PC-9 (cell line): Measurements from ENCODE around the gene KLC4. TPM values are rescaled to one million over a fixed set of nuclear protein-coding genes. Genes with fewer than 3 reads are reported as not detected.

Source experiments
- BruUV-seq: library from RNA; stranded (reverse); fragments of 400-500 nt; replicated peaks from 2 replicates; lab custom pipeline; 2021; lab: Mats Ljungman, UMichigan
- CTCF ChIA-PET: fragments of 300-600 bp; sonication (Branson Sonifier 250); formaldehyde crosslinking; loops from one replicate; lab custom pipeline; 2022; ENCODE audit warnings: antibody characterized with exemption; lab: Charles Lee
- POLR2A ChIA-PET: fragments of 300-600 bp; sonication (Branson Sonifier 250); formaldehyde crosslinking; loops from one replicate; lab custom pipeline; 2022; ENCODE audit warnings: antibody characterized with exemption; ENCODE audit not compliant: unreplicated experiment; lab: Charles Lee
- DNase-seq, 2 experiments: peaks; one replicate each; pipeline versions ENCODE4 v3.0.0 to v3.0.0-alpha.2; 2015 to 2022; ENCODE audit warnings: mixed read lengths in 1 of 2
- H2AFZ ChIP-seq: fragments of 200-600 bp; sonication (generic); 2 replicates; pipeline ENCODE4 v1.8.1; 2017; ENCODE audit warnings: antibody characterized with exemption
- H3F3A ChIP-seq: fragments of 200-600 bp; sonication (generic); 2 replicates; pipeline ENCODE4 v1.8.1; 2017; ENCODE audit warnings: antibody characterized with exemption, mild to moderate bottlenecking, low read depth; ENCODE audit not compliant: insufficient read depth
- H3K27ac ChIP-seq: fragments of 200-600 bp; sonication (generic); 2 replicates; pipeline ENCODE4 v1.6.1; 2016; ENCODE audit warnings: mixed run types
- H3K27me3 ChIP-seq: fragments of 200-600 bp; sonication (generic); 2 replicates; pipeline ENCODE4 v1.6.1; 2016; ENCODE audit warnings: low read depth, mixed run types; ENCODE audit not compliant: insufficient read depth
- H3K36me3 ChIP-seq: fragments of 200-600 bp; sonication (generic); 2 replicates; pipeline ENCODE4 v1.6.1; 2016; ENCODE audit warnings: low read depth, mixed run types
- H3K4me1 ChIP-seq: fragments of 200-600 bp; sonication (generic); replicated peaks from 2 replicates; pipeline ENCODE4 v1.6.1; 2016; ENCODE audit warnings: mixed run types; ENCODE audit not compliant: insufficient read depth
- H3K4me2 ChIP-seq: fragments of 200-600 bp; sonication (generic); 2 replicates; pipeline ENCODE4 v1.6.1; 2017; ENCODE audit warnings: mixed run types
- H3K4me3 ChIP-seq: fragments of 200-600 bp; sonication (generic); 2 replicates; pipeline ENCODE4 v1.6.1; 2016; ENCODE audit warnings: mixed run types
- H3K79me2 ChIP-seq: fragments of 200-600 bp; sonication (generic); 2 replicates; pipeline ENCODE4 v1.6.1; 2017; ENCODE audit warnings: low read depth, mixed run types
- H3K9me2 ChIP-seq: fragments of 200-600 bp; sonication (generic); 2 replicates; pipeline ENCODE4 v1.8.1; 2017; ENCODE audit warnings: mild to moderate bottlenecking; ENCODE audit not compliant: insufficient read depth
- H3K9me3 ChIP-seq: fragments of 200-600 bp; sonication (generic); 2 replicates; pipeline ENCODE4 v1.8.1; 2016; ENCODE audit warnings: low read depth; ENCODE audit not compliant: insufficient read depth
- H4K20me1 ChIP-seq: fragments of 200-600 bp; sonication (generic); 2 replicates; pipeline ENCODE4 v1.8.1; 2017; ENCODE audit not compliant: insufficient read depth
- CTCF ChIP-seq: fragments of 200-600 bp; sonication (generic); conservative IDR thresholded peaks from 2 replicates; pipeline ENCODE4 v1.6.1; 2017; ENCODE audit warnings: mixed run types, antibody characterized with exemption, mild to moderate bottlenecking, moderate library complexity
- EZH2 ChIP-seq: fragments of 200-600 bp; sonication (generic); IDR thresholded peaks from 2 replicates; pipeline ENCODE4 v1.8.0; 2017; ENCODE audit warnings: antibody characterized with exemption, low read depth
- intact Hi-C: fragments of 100-400 bp; cut with micrococcal nuclease; formaldehyde crosslinking; loops from one replicate; pipeline ENCODE4 v1.10.0; 2022; ENCODE audit not compliant: unreplicated experiment
- total RNA-seq: library from RNA; stranded (reverse); gene quantifications from 2 replicates; pipeline ENCODE4 v1.2.3, GENCODE V29; 2021

The KLC4 gene
- total RNA-seq, 1 experiment from 2014 or later, result 46.2 TPM

DNA sequence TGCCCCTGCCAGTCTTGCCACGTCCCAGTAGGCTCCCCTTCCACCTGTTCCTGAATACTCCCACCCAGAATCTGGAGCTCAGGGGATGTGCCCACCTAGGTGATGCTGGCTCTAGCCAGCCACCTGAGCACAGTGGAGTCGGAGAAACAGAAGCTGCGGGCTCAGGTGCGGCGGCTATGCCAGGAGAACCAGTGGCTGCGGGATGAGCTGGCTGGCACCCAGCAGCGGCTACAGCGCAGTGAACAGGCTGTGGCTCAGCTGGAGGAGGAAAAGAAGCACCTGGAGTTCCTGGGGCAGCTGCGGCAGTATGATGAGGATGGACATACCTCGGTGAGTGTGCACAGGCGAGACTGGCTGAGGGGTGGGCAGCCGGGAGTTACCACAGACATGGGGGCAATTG is 3.4 kb downstream of the KLC4 start:
- Histone ChIP-seq H3K27ac (no peak overlapping the region), H3F3A (peaks cover 12% of the 10 kb centered on the region; the same call in 1 of the 2 replicates), H2AFZ (no peak overlapping the region), H3K4me3 (no peak overlapping the region), H3K9me3 (no peaks in the 10 kb centered on the region), H3K36me3 (no peaks in the 10 kb centered on the region; the same call in 1 of the 2 replicates), H3K9me2 (no peaks in the 10 kb centered on the region), H3K27me3 (no peaks in the 10 kb centered on the region), H3K4me1 (peaks cover 22% of the 10 kb centered on the region), H4K20me1 (no peaks in the 10 kb centered on the region), H3K79me2 (peaks cover 24% of the 10 kb centered on the region), H3K4me2 (no peak overlapping the region)
- POLR2A ChIA-PET, result interaction anchor here (0.6 kb wide), 1 partner anchor 49 kb away, joined by 4 read pairs; no protein-coding TSS in a partner anchor
- no TSS peak for BruUV-seq
- TF ChIP-seq EZH2 (no peak), CTCF (no peak)
- CTCF ChIA-PET, result interaction anchor here (0.7 kb wide), 1 partner anchor 60 kb away, joined by 4 read pairs; no protein-coding TSS in a partner anchor
- DNase-seq, result no peak
- intact Hi-C loops, result no loop called here

- no TSS peak for BruUV-seq
- POLR2A ChIA-PET, result no interaction called here
- TF ChIP-seq CTCF (peak; percentile 81), EZH2 (no peak)
- no peak overlapping the region for H3K27ac ChIP-seq
- H3F3A ChIP-seq, result peaks cover 6% of the 10 kb centered on the region; the same call in 1 of the 2 replicates
- H3K4me3 ChIP-seq, result no peak overlapping the region
- no peaks in the 10 kb centered on the region for H3K27me3 ChIP-seq
- no peaks in the 10 kb centered on the region for H3K4me1 ChIP-seq
- intact Hi-C loops, result loop anchor here (1.0 kb wide), 1 partner anchor 73 kb away; no protein-coding TSS in a partner anchor
- H3K9me3 ChIP-seq, result no peaks in the 10 kb centered on the region
- no peaks in the 10 kb centered on the region for H4K20me1 ChIP-seq
- DNase-seq, result peak; percentile 23 to 48
- H2AFZ ChIP-seq, result no peak overlapping the region
- no peak overlapping the region for H3K4me2 ChIP-seq
- CTCF ChIA-PET, result interaction anchor here (0.5 kb wide), 1 partner anchor 94 kb away, joined by 3 read pairs; no protein-coding TSS in a partner anchor
- no peaks in the 10 kb centered on the region for H3K36me3 ChIP-seq
- no peaks in the 10 kb centered on the region for H3K79me2 ChIP-seq
- no peaks in the 10 kb centered on the region for H3K9me2 ChIP-seq
Observed at GRCh38 chr6:43070028-43070632, 10.7 kb downstream of the KLC4 start.

- no TSS peak for BruUV-seq
- Histone ChIP-seq H3K9me2 (no peaks in the 10 kb centered on the region), H2AFZ (no peak overlapping the region), H3K27ac (no peak overlapping the region), H3F3A (peaks cover 14% of the 10 kb centered on the region), H3K4me3 (no peak overlapping the region), H3K4me2 (no peak overlapping the region), H4K20me1 (no peaks in the 10 kb centered on the region), H3K4me1 (peaks cover 13% of the 10 kb centered on the region), H3K36me3 (no peaks in the 10 kb centered on the region), H3K27me3 (no peaks in the 10 kb centered on the region), H3K79me2 (peaks cover 34% of the 10 kb centered on the region), H3K9me3 (no peaks in the 10 kb centered on the region)
- ChIA-PET CTCF (interaction anchor here (0.5 kb wide), 1 partner anchor 61 kb away, joined by 4 read pairs; the partner anchor contains the start of genes KLHDC3 and MEA1), POLR2A (interaction anchor here (0.6 kb wide), 1 partner anchor 105 kb away, joined by 4 read pairs; no protein-coding TSS in a partner anchor)
- no peak for DNase-seq
- intact Hi-C loops, result no loop called here
- TF ChIP-seq EZH2, result no peak
- no peak for TF ChIP-seq CTCF
Observed at GRCh38 chr6:43074847-43075669, 15.6 kb downstream of the KLC4 start.
